Endothelial cell of umbilical vein (primary cell): ENCODE results near the gene CNDP2. TPM values are rescaled to one million over a fixed set of nuclear protein-coding genes. Genes with fewer than 3 reads are reported as not detected.

ENCODE experiments used
- BruUV-seq: library from RNA; stranded (reverse); fragments of 400-500 nt; replicated peaks from 2 replicates; lab custom pipeline; 2021; lab: Mats Ljungman, UMichigan
- CTCF ChIA-PET: fragments of 300-600, 350-600 bp; sonication (Branson Sonifier 250); formaldehyde crosslinking; loops from one replicate; lab custom pipeline; 2021; ENCODE audit warnings: antibody characterized with exemption, inconsistent platforms; lab: Charles Lee
- POLR2A ChIA-PET: fragments of 300-600, 350-600 bp; sonication (Branson Sonifier 250); formaldehyde crosslinking; loops from one replicate; lab custom pipeline; 2021; ENCODE audit warnings: antibody characterized with exemption, inconsistent platforms; lab: Charles Lee
- DNase-seq: peaks from one replicate; pipeline ENCODE4 v3.0.0-alpha.2; 2011; ENCODE audit warnings: low read depth, low spot score
- FAIRE-seq: peaks from 2 replicates; lab custom pipeline; 2011; peaks lifted over from hg19 to GRCh38; lab: Jason Lieb, UNC
- H2AFZ ChIP-seq: 2 replicates; pipeline ENCODE4 v1.6.0; 2012; ENCODE audit warnings: low read depth, low read length, control low read depth, inconsistent platforms
- H3K27ac ChIP-seq: 2 replicates; pipeline ENCODE4 v1.5.1; 2011; ENCODE audit warnings: low read depth, mild to moderate bottlenecking, control low read depth, low read length, moderate library complexity; ENCODE audit not compliant: insufficient read depth
- H3K27me3 ChIP-seq, 2 experiments: 2 replicates each; pipeline versions ENCODE4 v1.6.0 to v1.6.1; 2011; ENCODE audit warnings: low read length in 2 of 2, mixed read lengths in 1 of 2; ENCODE audit not compliant: control insufficient read depth in 2 of 2, insufficient read depth in 2 of 2
- H3K36me3 ChIP-seq, 2 experiments: 2 replicates in 1 of 2; 3 replicates in 1 of 2; pipeline ENCODE4 v1.5.1; 2011; ENCODE audit warnings: low read length in 2 of 2, mild to moderate bottlenecking in 1 of 2, moderate library complexity in 1 of 2; ENCODE audit not compliant: control insufficient read depth in 2 of 2, insufficient read depth in 2 of 2; ENCODE audit errors: extremely low read depth in 1 of 2
- H3K4me1 ChIP-seq: 3 replicates; pipeline ENCODE4 v1.5.1; 2011; ENCODE audit warnings: mild to moderate bottlenecking, low read length; ENCODE audit not compliant: control insufficient read depth, insufficient read depth; ENCODE audit errors: extremely low read depth
- H3K4me2 ChIP-seq: 2 replicates; pipeline ENCODE4 v1.6.1; 2011; ENCODE audit warnings: low read length, control low read depth, mixed read lengths; ENCODE audit not compliant: insufficient read depth
- H3K4me3 ChIP-seq, 3 experiments: fragments of 200-600 bp in 1 of 3; sonication (generic), shearing (Covaris generic) in 1 of 3; replicated peaks in 1 of 3; 2 replicates each; pipeline ENCODE4 v1.5.1; 2011 to 2016; ENCODE audit warnings: control low read depth in 3 of 3, low read length in 3 of 3, mild to moderate bottlenecking in 2 of 3, inconsistent platforms in 1 of 3, low read depth in 1 of 3, moderate library complexity in 1 of 3; ENCODE audit not compliant: insufficient read depth in 1 of 3
- H3K79me2 ChIP-seq: 2 replicates; pipeline ENCODE4 v1.6.0; 2012; ENCODE audit warnings: low read length, inconsistent platforms; ENCODE audit not compliant: control insufficient read depth, insufficient read depth
- H3K9ac ChIP-seq: replicated peaks from 2 replicates; pipeline ENCODE3; 2011; ENCODE audit warnings: low read length, control low read depth; ENCODE audit not compliant: insufficient read depth; ENCODE audit errors: extremely low read depth
- H3K9me1 ChIP-seq: replicated peaks from 3 replicates; pipeline ENCODE4 v1.6.0; 2011; ENCODE audit warnings: mild to moderate bottlenecking, low read length; ENCODE audit not compliant: control insufficient read depth, insufficient read depth; ENCODE audit errors: extremely low read depth
- H3K9me3 ChIP-seq: replicated peaks from 2 replicates; pipeline ENCODE4 v1.5.1; 2012; ENCODE audit warnings: low read length, inconsistent platforms; ENCODE audit not compliant: control insufficient read depth, insufficient read depth
- H4K20me1 ChIP-seq: replicated peaks from 2 replicates; pipeline ENCODE3; 2011; ENCODE audit warnings: mild to moderate bottlenecking, low read length; ENCODE audit not compliant: control insufficient read depth, insufficient read depth; ENCODE audit errors: extremely low read depth
- CTCF ChIP-seq, 2 donors: IDR thresholded peaks; 1 replicate in 1 of 2; 2 replicates in 1 of 2; pipeline ENCODE4 v1.5.1; 2011; ENCODE audit warnings: low read length in 2 of 2, mild to moderate bottlenecking in 2 of 2, moderate library complexity in 2 of 2, control low read depth in 1 of 2, inconsistent platforms in 1 of 2, low read depth in 1 of 2; ENCODE audit not compliant: insufficient read depth in 1 of 2; ENCODE audit errors: extremely low read depth in 1 of 2
- EZH2 ChIP-seq: IDR thresholded peaks from 2 replicates; pipeline ENCODE4 v1.6.1; 2012; ENCODE audit warnings: borderline replicate concordance, low read depth, mild to moderate bottlenecking, moderate library complexity, low read length, inconsistent platforms; ENCODE audit not compliant: severe bottlenecking
- FOS ChIP-seq: IDR thresholded peaks from 2 replicates; pipeline ENCODE4 v1.6.1; 2011; ENCODE audit warnings: mild to moderate bottlenecking, low read length, moderate library complexity, borderline replicate concordance; ENCODE audit not compliant: insufficient read depth
- GATA2 ChIP-seq: IDR thresholded peaks from 2 replicates; pipeline ENCODE4 v1.7.0; 2011; ENCODE audit warnings: low read depth, mild to moderate bottlenecking, moderate library complexity, mixed read lengths, low read length; ENCODE audit not compliant: insufficient read length, insufficient read depth
- JUN ChIP-seq: IDR thresholded peaks from 2 replicates; pipeline ENCODE4 v1.6.1; 2011; ENCODE audit warnings: borderline replicate concordance, low read depth; ENCODE audit not compliant: insufficient read length, insufficient read depth
- MAX ChIP-seq: IDR thresholded peaks from 2 replicates; pipeline ENCODE4 v1.6.1; 2011; ENCODE audit not compliant: insufficient read depth, insufficient read length
- MYC ChIP-seq: IDR thresholded peaks from one replicate; pipeline ENCODE4 v1.6.1; 2011; ENCODE audit warnings: mild to moderate bottlenecking, low read depth, low read length
- POLR2A ChIP-seq: IDR thresholded peaks from 2 replicates; pipeline ENCODE4 v1.6.1; 2012; ENCODE audit warnings: low read depth, mild to moderate bottlenecking, control low read depth, low read length
- POLR2AphosphoS5 ChIP-seq: IDR thresholded peaks from 2 replicates; pipeline ENCODE4 v1.6.1; 2012; ENCODE audit warnings: low read depth, mild to moderate bottlenecking, control low read depth, low read length, moderate library complexity; ENCODE audit not compliant: insufficient read depth
- dilution Hi-C: fragments of 300-500 bp; cut with MboI; formaldehyde crosslinking; loops from one replicate; pipeline ENCODE4 v1.15.0; 2019; ENCODE audit warnings: low sequenced_read_pairs; ENCODE audit not compliant: extremely low pct_ligation_motif_present
- intact Hi-C: fragments of 100-400 bp; cut with micrococcal nuclease; formaldehyde crosslinking; loops from one replicate; pipeline ENCODE4 v1.10.0; 2022
- polyA plus RNA-seq, 4 experiments: library from polyadenylated mRNA; depleted of rRNA in 3 of 4; stranded (reverse) in 3 of 4; unstranded in 1 of 4; fragments of >200 nt; gene quantifications; 2 replicates each; pipeline versions ENCODE4 v1.2.1 to v1.2.3, GENCODE V29; 2011 to 2012; ENCODE audit warnings: missing spikeins in 1 of 4
- total RNA-seq: library from RNA; stranded (reverse); gene quantifications from 2 replicates; pipeline ENCODE4 v1.2.3, GENCODE V29; 2021

The CNDP2 gene
- total and polyA plus RNA-seq, 2 donors (not counting 3 experiments of a cell fraction or from before 2014, with no cell fraction given), result 52.9 to 123 TPM

- DNase-seq (no peak), FAIRE-seq (no peak)
- Histone ChIP-seq H3K36me3 (no peaks in the 10 kb centered on the region), H3K4me3 (no peak within 1 kb of the TSS), H3K27me3 (peaks cover 40 to 62% of the 10 kb centered on the region in 2 experiments), H3K27ac (no peak within 1 kb of the TSS), H3K79me2 (no peaks in the 10 kb centered on the region), H3K4me2 (no peak within 1 kb of the TSS), H3K9me1 (no peaks in the 10 kb centered on the region), H4K20me1 (no peaks in the 10 kb centered on the region), H3K9ac (no peak within 1 kb of the TSS), H3K4me1 (no peaks in the 10 kb centered on the region), H3K9me3 (no peaks in the 10 kb centered on the region), H2AFZ (no peak within 1 kb of the TSS)
- dilution Hi-C loops, result no loop called here
- ChIA-PET CTCF (no interaction called here), POLR2A (no interaction called here)
- TF ChIP-seq FOS (no peak), POLR2AphosphoS5 (no peak), MAX (no peak), MYC (no peak), EZH2 (no peak), CTCF (IDR thresholded peaks at IDR 0.05; ENCODE audit: extremely low read depth in 1 of 2, insufficient read depth in 1 of 2, low read depth in 1 of 2, low read length in 2 of 2) (no peak), GATA2 (no peak), POLR2A (no peak), JUN (no peak)
- no TSS peak for BruUV-seq
- intact Hi-C loops, result no loop called here
Measured at GRCh38 chr18:74457043-74457724, 39.0 kb upstream of the CNDP2 start, which contains the start of gene DIPK1C. Gene DIPK1C, minus strand, starts transcription at chr18:74457308. Its CDS starts 49 bp downstream, at chr18:74457259.
